ENCODE results near the gene STAG2.

Gene STAG2

DNA sequence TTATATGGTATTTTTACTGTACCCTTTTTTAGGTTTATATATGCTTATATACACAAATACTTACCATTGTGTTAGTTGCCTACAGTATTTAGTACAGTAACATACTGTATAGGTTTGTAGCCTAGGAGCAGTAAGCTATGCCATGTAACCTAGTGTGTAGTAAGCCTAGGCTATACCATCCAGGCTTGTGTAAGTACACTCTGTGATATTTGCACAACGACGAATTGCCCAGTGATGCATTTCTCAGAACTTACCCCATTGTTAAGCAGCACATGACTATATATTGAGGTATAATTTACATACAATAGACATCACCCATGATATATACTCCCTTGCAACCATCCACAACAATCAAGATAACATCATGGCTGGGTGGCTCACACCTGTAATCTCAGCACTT lies 40.1 kb downstream of the STAG2 start:
- Histone ChIP-seq H2AK5ac (ENCODE audit: low read length) (no peak overlapping the region), H3K4me3 (ENCODE audit: low read depth, low read length) (no peak overlapping the region), H2BK12ac (ENCODE audit: low read length) (no peak overlapping the region), H3K27ac (ENCODE audit: low read depth, low read length) (no peak overlapping the region), H3K23ac (ENCODE audit: low read length) (no peak overlapping the region), H4K12ac (ENCODE audit: low read depth, low read length) (no peak overlapping the region), H3K79me2 (ENCODE audit: control insufficient read depth, insufficient read depth, low read length, poor library complexity) (peaks cover 6% of the 10 kb centered on the region), H3K4me2 (ENCODE audit: low read length) (no peak overlapping the region), H2BK5ac (ENCODE audit: low read depth, low read length, poor library complexity) (no peak overlapping the region), H2BK120ac (ENCODE audit: insufficient read depth, low read length, poor library complexity) (no peak overlapping the region), H4K91ac (ENCODE audit: low read depth, low read length) (no peak overlapping the region), H3K4ac (ENCODE audit: low read depth, low read length) (no peak overlapping the region), H3K36me3 (ENCODE audit: control insufficient read depth in 1 of 2, insufficient read depth in 2 of 2, low read length in 2 of 2) (no peaks in the 10 kb centered on the region), H4K8ac (ENCODE audit: low read depth, low read length) (no peak overlapping the region), H3K27me3 (ENCODE audit: insufficient read depth, low read length) (no peaks in the 10 kb centered on the region), H3K9me3 (ENCODE audit: insufficient read depth, low read depth, low read length) (no peaks in the 10 kb centered on the region), H3K79me1 (ENCODE audit: low read length) (no peaks in the 10 kb centered on the region), H3K18ac (ENCODE audit: low read length) (no peak overlapping the region), H2AFZ (ENCODE audit: insufficient read depth, low read length, poor library complexity) (no peak overlapping the region), H3K14ac (ENCODE audit: low read length) (no peak overlapping the region), H3K4me1 (ENCODE audit: control insufficient read depth in 1 of 2, insufficient read depth in 2 of 2, low read length in 2 of 2) (no peaks in the 10 kb centered on the region), H3K9ac (ENCODE audit: low read length) (no peak overlapping the region)
- no peak for DNase-seq
- WGBS (ENCODE audit: extremely low coverage, insufficient coverage, insufficient read length), result no CpG with 5 or more reads among the region's 2 CpGs

DNA sequence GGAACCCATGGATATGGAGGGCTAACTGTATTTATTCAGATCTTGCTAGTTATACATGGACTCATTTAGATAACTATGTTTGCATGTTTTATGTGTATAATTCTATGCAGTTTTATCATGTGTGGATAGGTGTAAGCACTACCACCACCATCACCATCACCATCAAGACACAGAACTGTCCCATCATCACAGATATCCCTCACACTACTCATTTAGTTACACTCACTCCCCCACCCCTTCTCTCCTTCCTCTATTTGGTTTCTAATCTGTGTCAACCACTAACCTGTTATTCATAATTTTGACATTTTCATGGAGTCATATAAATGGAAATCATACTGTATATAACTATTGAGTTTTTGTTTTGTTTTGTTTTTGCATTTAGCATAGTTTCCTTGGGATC lies 43.7 kb downstream of the STAG2 start:
- no peak overlapping the region for H3K9ac ChIP-seq (ENCODE audit: low read length)
- H3K18ac ChIP-seq (ENCODE audit: low read length), result no peak overlapping the region
- H3K79me2 ChIP-seq (ENCODE audit: control insufficient read depth, insufficient read depth, low read length, poor library complexity), result peaks cover 2% of the 10 kb centered on the region
- no peak overlapping the region for H2AFZ ChIP-seq (ENCODE audit: insufficient read depth, low read length, poor library complexity)
- H3K4me1 ChIP-seq (ENCODE audit: control insufficient read depth in 1 of 2, insufficient read depth in 2 of 2, low read length in 2 of 2), result no peaks in the 10 kb centered on the region
- no peak for DNase-seq
- H3K4ac ChIP-seq (ENCODE audit: low read depth, low read length), result no peak overlapping the region
- H4K8ac ChIP-seq (ENCODE audit: low read depth, low read length), result no peak overlapping the region
- no peak overlapping the region for H2AK5ac ChIP-seq (ENCODE audit: low read length)
- H3K23ac ChIP-seq (ENCODE audit: low read length), result no peak overlapping the region
- no peak overlapping the region for H3K4me2 ChIP-seq (ENCODE audit: low read length)
- H4K12ac ChIP-seq (ENCODE audit: low read depth, low read length), result no peak overlapping the region
- H2BK120ac ChIP-seq (ENCODE audit: insufficient read depth, low read length, poor library complexity), result no peak overlapping the region
- no peak overlapping the region for H3K4me3 ChIP-seq (ENCODE audit: low read depth, low read length)
- H3K14ac ChIP-seq (ENCODE audit: low read length), result no peak overlapping the region
- H3K27ac ChIP-seq (ENCODE audit: low read depth, low read length), result no peak overlapping the region
- no peaks in the 10 kb centered on the region for H3K27me3 ChIP-seq (ENCODE audit: insufficient read depth, low read length)
- no peak overlapping the region for H4K91ac ChIP-seq (ENCODE audit: low read depth, low read length)
- H2BK5ac ChIP-seq (ENCODE audit: low read depth, low read length, poor library complexity), result no peak overlapping the region
- H3K79me1 ChIP-seq (ENCODE audit: low read length), result no peaks in the 10 kb centered on the region
- H2BK12ac ChIP-seq (ENCODE audit: low read length), result no peak overlapping the region
- H3K9me3 ChIP-seq (ENCODE audit: insufficient read depth, low read depth, low read length), result no peaks in the 10 kb centered on the region
- no peaks in the 10 kb centered on the region for H3K36me3 ChIP-seq (ENCODE audit: control insufficient read depth in 1 of 2, insufficient read depth in 2 of 2, low read length in 2 of 2)

DNA sequence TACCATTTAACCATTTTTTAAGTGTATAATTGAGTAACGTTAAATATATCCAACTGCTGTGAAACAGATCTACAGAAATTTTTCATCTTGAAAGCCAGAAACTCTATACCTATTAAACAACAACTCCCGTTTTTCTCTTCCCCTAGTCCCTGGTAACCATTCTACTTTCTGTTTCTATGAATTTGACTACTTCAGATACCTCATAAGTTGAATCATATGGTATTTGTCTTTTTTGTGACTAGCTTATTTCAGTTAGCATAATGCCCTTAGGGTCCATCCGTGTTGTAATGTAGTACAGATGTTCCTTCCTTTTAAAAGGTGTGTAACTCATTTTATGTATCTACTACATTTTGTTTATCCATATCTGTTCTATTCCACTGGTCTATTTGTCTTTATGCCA lies 48.7 kb downstream of the STAG2 start:
- Histone ChIP-seq H4K12ac (ENCODE audit: low read depth, low read length) (no peak overlapping the region), H3K4me3 (ENCODE audit: low read depth, low read length) (no peak overlapping the region), H2BK120ac (ENCODE audit: insufficient read depth, low read length, poor library complexity) (no peak overlapping the region), H3K14ac (ENCODE audit: low read length) (no peak overlapping the region), H3K18ac (ENCODE audit: low read length) (no peak overlapping the region), H2AK5ac (ENCODE audit: low read length) (no peak overlapping the region), H3K4me2 (ENCODE audit: low read length) (no peak overlapping the region), H3K4me1 (ENCODE audit: control insufficient read depth in 1 of 2, insufficient read depth in 2 of 2, low read length in 2 of 2) (no peaks in the 10 kb centered on the region), H3K27ac (ENCODE audit: low read depth, low read length) (no peak overlapping the region), H2AFZ (ENCODE audit: insufficient read depth, low read length, poor library complexity) (no peak overlapping the region), H3K9me3 (ENCODE audit: insufficient read depth, low read depth, low read length) (no peaks in the 10 kb centered on the region), H3K23ac (ENCODE audit: low read length) (no peak overlapping the region), H3K27me3 (ENCODE audit: insufficient read depth, low read length) (no peaks in the 10 kb centered on the region), H2BK12ac (ENCODE audit: low read length) (no peak overlapping the region), H3K9ac (ENCODE audit: low read length) (no peak overlapping the region), H4K91ac (ENCODE audit: low read depth, low read length) (no peak overlapping the region), H3K36me3 (ENCODE audit: control insufficient read depth in 1 of 2, insufficient read depth in 2 of 2, low read length in 2 of 2) (no peaks in the 10 kb centered on the region), H3K79me2 (ENCODE audit: control insufficient read depth, insufficient read depth, low read length, poor library complexity) (no peaks in the 10 kb centered on the region), H2BK5ac (ENCODE audit: low read depth, low read length, poor library complexity) (no peak overlapping the region), H3K79me1 (ENCODE audit: low read length) (no peaks in the 10 kb centered on the region), H3K4ac (ENCODE audit: low read depth, low read length) (no peak overlapping the region), H4K8ac (ENCODE audit: low read depth, low read length) (no peak overlapping the region)
- peak; percentile 28 to 79 for DNase-seq
- no CpG with 5 or more reads among the region's 3 CpGs for WGBS (ENCODE audit: extremely low coverage, insufficient coverage, insufficient read length)

DNA sequence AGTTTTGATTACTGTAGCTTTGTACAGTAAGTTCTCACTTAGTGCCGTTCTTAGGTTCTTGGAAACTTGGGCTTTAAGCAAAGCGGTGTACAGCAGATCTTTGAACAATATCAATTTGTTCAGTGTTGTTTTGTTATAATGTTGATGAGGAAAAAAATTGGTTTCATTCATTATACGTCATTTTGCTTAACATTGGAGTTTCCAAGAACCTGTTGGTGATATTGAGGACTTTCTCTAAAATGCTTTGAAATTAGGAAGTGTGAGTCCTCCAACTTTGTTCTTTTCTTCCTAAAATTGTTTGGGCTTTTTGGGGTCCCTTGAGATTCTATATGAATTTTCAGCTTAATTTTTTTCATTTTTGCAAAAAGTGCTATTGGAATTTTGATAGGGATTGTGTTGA lies 49.1 kb downstream of the STAG2 start:
- no peaks in the 10 kb centered on the region for H3K36me3 ChIP-seq (ENCODE audit: control insufficient read depth in 1 of 2, insufficient read depth in 2 of 2, low read length in 2 of 2)
- no peak overlapping the region for H3K23ac ChIP-seq (ENCODE audit: low read length)
- DNase-seq, result peak in 1 of 2 donors; percentile 6
- no peak overlapping the region for H2BK120ac ChIP-seq (ENCODE audit: insufficient read depth, low read length, poor library complexity)
- H2AFZ ChIP-seq (ENCODE audit: insufficient read depth, low read length, poor library complexity), result no peak overlapping the region
- H2BK5ac ChIP-seq (ENCODE audit: low read depth, low read length, poor library complexity), result no peak overlapping the region
- no peak overlapping the region for H4K8ac ChIP-seq (ENCODE audit: low read depth, low read length)
- no peaks in the 10 kb centered on the region for H3K79me2 ChIP-seq (ENCODE audit: control insufficient read depth, insufficient read depth, low read length, poor library complexity)
- H4K91ac ChIP-seq (ENCODE audit: low read depth, low read length), result no peak overlapping the region
- no peaks in the 10 kb centered on the region for H3K9me3 ChIP-seq (ENCODE audit: insufficient read depth, low read depth, low read length)
- no peaks in the 10 kb centered on the region for H3K79me1 ChIP-seq (ENCODE audit: low read length)
- H3K4me2 ChIP-seq (ENCODE audit: low read length), result no peak overlapping the region
- H3K18ac ChIP-seq (ENCODE audit: low read length), result no peak overlapping the region
- H3K9ac ChIP-seq (ENCODE audit: low read length), result no peak overlapping the region
- H3K27ac ChIP-seq (ENCODE audit: low read depth, low read length), result no peak overlapping the region
- WGBS (ENCODE audit: extremely low coverage, insufficient coverage, insufficient read length), result no CpG with 5 or more reads among the region's 3 CpGs
- H3K4me1 ChIP-seq (ENCODE audit: control insufficient read depth in 1 of 2, insufficient read depth in 2 of 2, low read length in 2 of 2), result no peaks in the 10 kb centered on the region
- H4K12ac ChIP-seq (ENCODE audit: low read depth, low read length), result no peak overlapping the region
- no peak overlapping the region for H2BK12ac ChIP-seq (ENCODE audit: low read length)
- H2AK5ac ChIP-seq (ENCODE audit: low read length), result no peak overlapping the region
- H3K14ac ChIP-seq (ENCODE audit: low read length), result no peak overlapping the region
- H3K4me3 ChIP-seq (ENCODE audit: low read depth, low read length), result no peak overlapping the region
- H3K4ac ChIP-seq (ENCODE audit: low read depth, low read length), result no peak overlapping the region
- no peaks in the 10 kb centered on the region for H3K27me3 ChIP-seq (ENCODE audit: insufficient read depth, low read length)

DNA sequence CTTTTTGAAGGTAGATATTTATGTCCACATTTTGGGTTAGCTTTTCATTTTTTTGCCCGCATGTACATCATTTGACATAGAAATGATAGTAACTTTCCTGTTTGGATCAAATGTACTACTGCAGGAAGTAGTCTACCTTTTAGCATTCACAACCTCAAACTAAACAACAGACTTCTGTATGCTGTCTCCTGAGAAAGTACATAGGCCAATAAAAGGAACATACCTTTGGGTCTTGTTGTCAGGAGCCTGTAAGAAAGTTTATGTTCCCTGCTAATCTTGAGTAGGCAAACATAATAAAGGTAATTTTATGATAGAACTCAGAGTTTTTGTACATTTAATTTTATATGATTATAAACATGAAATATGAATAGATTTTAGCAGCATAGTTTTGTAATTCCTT lies 54.2 kb downstream of the STAG2 start:
- no peak overlapping the region for H4K91ac ChIP-seq (ENCODE audit: low read depth, low read length)
- H3K36me3 ChIP-seq (ENCODE audit: control insufficient read depth in 1 of 2, insufficient read depth in 2 of 2, low read length in 2 of 2), result no peaks in the 10 kb centered on the region
- no peak overlapping the region for H2BK12ac ChIP-seq (ENCODE audit: low read length)
- H3K18ac ChIP-seq (ENCODE audit: low read length), result no peak overlapping the region
- WGBS (ENCODE audit: extremely low coverage, insufficient coverage, insufficient read length), result no CpG with 5 or more reads among the region's 1 CpG
- no peaks in the 10 kb centered on the region for H3K79me1 ChIP-seq (ENCODE audit: low read length)
- no peak overlapping the region for H2AFZ ChIP-seq (ENCODE audit: insufficient read depth, low read length, poor library complexity)
- no peak overlapping the region for H3K14ac ChIP-seq (ENCODE audit: low read length)
- H2BK5ac ChIP-seq (ENCODE audit: low read depth, low read length, poor library complexity), result no peak overlapping the region
- H3K4me2 ChIP-seq (ENCODE audit: low read length), result no peak overlapping the region
- no peak overlapping the region for H4K12ac ChIP-seq (ENCODE audit: low read depth, low read length)
- no peaks in the 10 kb centered on the region for H3K79me2 ChIP-seq (ENCODE audit: control insufficient read depth, insufficient read depth, low read length, poor library complexity)
- H3K9me3 ChIP-seq (ENCODE audit: insufficient read depth, low read depth, low read length), result no peaks in the 10 kb centered on the region
- no peaks in the 10 kb centered on the region for H3K4me1 ChIP-seq (ENCODE audit: control insufficient read depth in 1 of 2, insufficient read depth in 2 of 2, low read length in 2 of 2)
- H4K8ac ChIP-seq (ENCODE audit: low read depth, low read length), result no peak overlapping the region
- no peak overlapping the region for H2AK5ac ChIP-seq (ENCODE audit: low read length)
- no peak overlapping the region for H3K4me3 ChIP-seq (ENCODE audit: low read depth, low read length)
- no peak overlapping the region for H3K4ac ChIP-seq (ENCODE audit: low read depth, low read length)
- no peak overlapping the region for H2BK120ac ChIP-seq (ENCODE audit: insufficient read depth, low read length, poor library complexity)
- no peaks in the 10 kb centered on the region for H3K27me3 ChIP-seq (ENCODE audit: insufficient read depth, low read length)
- no peak for DNase-seq
- H3K27ac ChIP-seq (ENCODE audit: low read depth, low read length), result no peak overlapping the region
- H3K9ac ChIP-seq (ENCODE audit: low read length), result no peak overlapping the region
- H3K23ac ChIP-seq (ENCODE audit: low read length), result no peak overlapping the region
